HEK293T (cell line): ENCODE results near the gene CR1.

ENCODE experiments used
- L3MBTL2 ChIP-seq: fragments of 450-650 bp; conservative IDR thresholded peaks from 2 replicates; pipeline ENCODE4 v1.6.1; 2016; ENCODE audit warnings: mild to moderate bottlenecking
- SP1 ChIP-seq: fragments of 450-650 bp; IDR thresholded peaks from 2 replicates; pipeline ENCODE4 v1.6.1; 2017
- TARDBP ChIP-seq: fragments of 450-650 bp; IDR thresholded peaks from 2 replicates; pipeline ENCODE4 v1.6.1; 2016
- ZNF384 ChIP-seq: fragments of 450-650 bp; IDR thresholded peaks from 2 replicates; pipeline ENCODE4 v1.6.1; 2016

DNA sequence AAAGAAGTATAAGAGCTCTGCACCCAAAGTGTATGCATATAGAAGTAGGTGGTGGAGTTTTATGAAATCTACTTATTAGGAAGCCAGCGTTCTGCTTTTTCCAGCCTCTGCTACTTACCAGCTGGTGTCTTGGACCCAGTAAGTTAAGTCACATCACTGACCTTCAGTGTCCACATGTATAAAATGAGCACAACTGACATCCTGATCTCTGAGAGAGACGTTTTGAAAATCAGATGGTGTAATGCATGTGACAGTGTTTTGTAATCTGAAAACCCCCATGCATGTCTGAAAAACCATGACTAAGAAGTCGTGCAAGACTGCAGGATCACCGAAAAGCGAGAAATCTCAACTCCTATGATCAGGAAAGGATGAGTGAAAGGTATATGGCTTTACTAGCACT lies 2.0 kb downstream of the CR1 start:
- TF ChIP-seq SP1 (no peak), ZNF384 (no peak), L3MBTL2 (no peak), TARDBP (no peak)
